IPS-18c (cell line): ENCODE measurements around the gene FMN1.
"Not testable (repeated sequence)": the region's sequence is repeated elsewhere in the genome, so short reads cannot be mapped to it uniquely, and the experiment has no call there.

Source experiments
- H3K4me3 ChIP-seq: 2 replicates; pipeline ENCODE4 v1.7.0; 2013; ENCODE audit warnings: low read depth, mild to moderate bottlenecking, low read length, moderate library complexity; ENCODE audit not compliant: insufficient read depth
- H3K9me3 ChIP-seq: one replicate; pipeline ENCODE4 v1.6.1; 2013; ENCODE audit warnings: mild to moderate bottlenecking, low read length, moderate library complexity; ENCODE audit not compliant: control insufficient read depth, insufficient read depth

FMN1 gene

DNA sequence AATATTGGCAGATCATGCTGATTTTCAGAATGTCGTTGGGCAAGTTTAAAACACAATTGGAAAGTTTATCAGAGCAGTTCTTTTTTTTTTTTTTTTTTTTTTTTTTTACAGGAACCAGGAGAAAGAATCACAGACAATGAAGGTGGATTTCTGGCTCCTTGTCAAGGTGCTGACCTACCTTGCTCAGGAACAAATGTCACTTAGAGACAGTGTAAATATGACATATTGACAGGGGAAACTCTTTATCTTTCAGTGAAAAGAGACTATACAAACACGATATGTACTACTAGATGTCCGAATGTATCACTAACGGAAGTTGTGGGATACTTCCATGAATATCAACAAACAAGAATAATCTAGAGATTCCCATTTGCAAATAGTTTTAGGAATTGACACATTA, 237.3 kb downstream of the FMN1 start:
- Histone ChIP-seq H3K9me3 (no peaks in the 10 kb centered on the region), H3K4me3 (no peak overlapping the region)

DNA sequence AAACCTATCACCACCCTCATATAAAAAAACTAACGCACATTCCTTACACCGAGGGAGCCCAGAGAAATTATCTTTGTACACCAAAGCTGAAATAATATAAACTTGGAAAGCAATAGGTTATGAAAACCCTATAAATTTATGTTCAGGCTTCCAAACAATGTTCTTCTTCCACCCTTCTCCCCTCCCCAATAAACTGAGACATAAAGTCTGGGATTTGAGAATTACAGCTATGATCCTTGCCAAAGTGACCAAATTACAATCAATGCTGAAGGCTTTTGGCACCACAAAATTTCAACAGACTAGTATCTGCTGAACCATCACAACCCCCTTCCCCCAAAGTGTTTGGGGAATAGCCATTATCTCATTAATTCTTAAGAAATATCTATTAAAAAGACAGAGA, 237.8 kb downstream of the FMN1 start:
- H3K4me3 ChIP-seq = no peak overlapping the region
- no peaks in the 10 kb centered on the region for H3K9me3 ChIP-seq

DNA sequence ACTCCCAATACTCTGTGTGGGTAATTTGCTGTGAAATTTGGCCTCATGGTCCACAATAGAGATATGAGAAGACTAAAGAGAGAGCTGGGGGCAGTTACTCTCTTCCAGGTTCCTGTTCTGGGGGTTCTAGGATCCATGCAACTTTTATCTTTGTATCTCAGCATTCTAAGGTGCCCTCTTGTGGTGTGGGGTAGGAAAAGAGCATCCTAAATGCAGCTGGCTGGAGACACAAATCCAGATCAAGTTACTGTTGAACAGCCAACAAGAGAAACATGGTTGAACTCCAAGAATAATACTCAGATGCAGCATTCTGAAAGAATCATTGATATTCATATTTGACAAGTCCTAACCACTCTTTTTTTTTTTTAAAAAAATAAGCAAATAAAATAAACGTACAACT, 238.5 kb downstream of the FMN1 start:
- Histone ChIP-seq H3K4me3 (no peak overlapping the region), H3K9me3 (no peaks in the 10 kb centered on the region)

DNA sequence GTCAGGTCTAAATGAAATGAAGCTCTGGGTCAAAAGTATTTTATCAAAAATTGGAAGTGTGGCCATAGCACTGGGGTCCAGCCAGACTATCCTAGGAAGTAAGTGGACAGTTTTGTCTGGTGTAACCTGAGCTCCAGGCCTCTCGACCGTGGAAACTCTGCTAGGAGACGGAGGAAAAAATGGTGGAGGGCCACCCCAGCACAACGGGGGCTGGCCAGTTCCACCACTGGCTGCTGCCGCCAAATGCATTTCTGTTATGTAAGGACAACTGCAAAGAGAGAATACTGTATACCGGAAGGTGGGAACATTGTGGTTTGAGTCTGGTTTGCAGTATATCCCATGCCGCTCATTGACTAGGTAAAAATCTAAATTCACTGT, 241.0 kb downstream of the FMN1 start:
- Histone ChIP-seq H3K4me3 (no peak overlapping the region; the same call in 1 of the 2 replicates), H3K9me3 (no peaks in the 10 kb centered on the region)

DNA sequence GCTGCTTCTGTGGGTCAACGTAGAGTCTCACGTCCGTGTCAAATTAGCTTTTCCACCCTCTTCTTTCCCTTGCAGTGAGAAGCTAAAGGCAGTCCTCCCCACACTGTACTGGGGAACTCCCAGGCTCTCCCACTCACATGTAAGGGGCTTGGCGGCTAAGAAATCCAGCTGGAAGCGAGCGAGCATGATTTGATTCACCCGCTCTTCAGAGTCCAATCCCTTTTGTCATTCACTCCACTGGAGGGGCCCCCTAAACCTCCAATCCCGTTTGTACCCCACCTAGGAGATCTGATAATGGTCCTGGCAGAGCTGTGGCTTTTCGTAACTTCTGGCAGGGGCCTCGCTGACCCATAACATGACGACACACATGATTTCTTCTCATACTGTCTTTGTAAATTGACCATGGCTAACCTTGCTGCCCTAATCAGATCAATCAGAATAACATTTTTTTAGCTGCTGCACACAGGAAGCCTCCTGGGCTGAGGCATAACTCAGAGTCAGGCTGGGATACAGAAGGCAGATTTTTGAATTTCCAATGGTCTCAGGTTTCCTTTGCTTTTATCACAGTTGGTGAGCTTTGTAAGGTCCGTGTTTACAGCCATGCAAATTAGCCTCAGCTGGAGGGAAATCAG, 241.5 kb downstream of the FMN1 start:
- Histone ChIP-seq H3K9me3 (no peaks in the 10 kb centered on the region), H3K4me3 (no peak overlapping the region; the same call in 1 of the 2 replicates)

DNA sequence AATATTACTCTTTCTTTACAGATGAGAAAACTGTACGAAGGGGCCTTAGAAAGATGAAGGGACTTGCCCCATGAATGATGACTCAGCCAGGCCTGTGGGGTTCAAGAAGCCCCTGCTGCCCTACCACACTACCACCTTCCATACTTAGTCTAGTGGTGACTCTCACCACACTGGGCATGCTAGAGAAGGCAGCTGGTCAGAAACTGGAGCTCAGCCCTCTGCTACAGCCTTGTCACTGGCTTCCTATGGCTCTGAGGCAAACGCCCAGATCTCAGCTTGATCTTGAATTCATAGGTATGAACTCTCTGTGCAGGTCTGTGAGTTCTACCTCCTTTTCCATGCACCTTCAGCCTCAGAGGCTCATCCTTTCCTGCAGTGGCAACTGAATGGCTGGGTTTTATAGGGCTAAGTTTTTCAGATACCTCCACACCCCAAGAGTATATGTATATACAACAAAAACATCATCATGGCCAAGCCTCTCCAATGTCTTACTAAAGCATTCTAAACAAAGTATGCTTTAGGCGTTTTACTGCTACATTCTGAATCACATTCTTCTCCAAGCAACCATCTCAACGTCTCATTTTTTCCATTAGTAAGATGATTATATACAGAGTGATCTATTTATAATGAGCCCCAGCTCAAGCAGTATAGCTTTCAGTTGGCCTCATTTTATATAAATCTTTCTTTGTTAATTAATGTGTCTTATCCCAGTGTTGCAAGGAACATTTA, 242.6 kb downstream of the FMN1 start:
- Histone ChIP-seq H3K4me3 (no peak overlapping the region), H3K9me3 (no peaks in the 10 kb centered on the region)

DNA sequence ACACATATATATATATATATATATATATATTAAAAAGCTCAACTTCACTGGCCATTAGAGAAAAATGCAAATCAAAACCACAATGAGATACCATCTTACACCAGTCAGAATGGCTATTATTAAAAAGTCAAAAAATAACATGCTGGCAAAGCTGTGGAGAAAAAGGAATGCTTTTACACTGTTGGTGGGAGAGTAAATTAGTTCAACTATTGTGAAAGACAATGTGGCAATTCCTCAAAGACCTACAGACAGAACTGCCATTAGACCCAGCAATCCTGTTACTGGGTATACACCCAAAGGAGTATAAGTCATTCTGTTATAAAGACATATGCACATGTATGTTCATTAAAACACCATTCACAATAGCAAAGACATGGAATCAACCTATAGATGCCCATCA, 244.5 kb downstream of the FMN1 start:
- not testable (repeated sequence) for H3K9me3 ChIP-seq, H3K4me3 ChIP-seq

DNA sequence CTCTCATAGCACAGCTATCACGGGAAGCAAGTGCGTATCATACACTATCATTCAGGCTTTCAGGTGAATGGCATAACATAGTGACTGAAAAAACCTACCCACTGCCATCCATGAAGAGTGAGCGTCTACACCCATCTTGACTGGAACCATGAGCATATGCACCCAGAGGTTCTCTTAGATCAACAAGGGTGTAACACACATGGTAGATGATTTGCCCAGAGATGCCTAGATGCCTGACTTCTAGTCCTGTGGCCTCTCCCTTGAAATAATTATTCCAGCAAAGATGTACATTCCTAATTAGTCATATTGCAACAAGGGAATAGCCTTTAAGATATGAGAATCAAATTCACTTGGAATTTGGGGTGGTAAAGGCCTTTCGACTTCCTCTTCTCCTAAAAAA, 248.3 kb downstream of the FMN1 start:
- Histone ChIP-seq H3K9me3 (no peaks in the 10 kb centered on the region), H3K4me3 (no peak overlapping the region)

DNA sequence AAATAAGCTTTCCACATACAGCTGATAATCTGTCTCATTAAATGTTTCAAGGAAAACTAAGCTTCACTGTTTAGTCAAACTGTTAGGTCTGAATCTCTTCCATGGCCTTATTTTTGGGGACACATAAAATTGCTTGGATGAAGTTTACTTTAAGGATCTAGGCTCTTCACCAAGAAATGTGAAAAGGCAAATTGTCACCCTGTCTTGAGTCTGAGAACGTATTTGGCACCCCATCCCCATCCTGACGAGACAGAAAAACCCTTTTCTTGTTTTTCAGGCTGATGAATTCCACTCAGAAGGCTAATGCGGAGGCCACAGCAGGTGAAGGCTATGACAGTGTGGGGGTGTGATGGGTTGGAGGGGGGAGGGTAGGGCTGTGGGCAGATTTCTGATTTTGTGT, 250.1 kb downstream of the FMN1 start:
- no peaks in the 10 kb centered on the region for H3K9me3 ChIP-seq
- no peak overlapping the region for H3K4me3 ChIP-seq

DNA sequence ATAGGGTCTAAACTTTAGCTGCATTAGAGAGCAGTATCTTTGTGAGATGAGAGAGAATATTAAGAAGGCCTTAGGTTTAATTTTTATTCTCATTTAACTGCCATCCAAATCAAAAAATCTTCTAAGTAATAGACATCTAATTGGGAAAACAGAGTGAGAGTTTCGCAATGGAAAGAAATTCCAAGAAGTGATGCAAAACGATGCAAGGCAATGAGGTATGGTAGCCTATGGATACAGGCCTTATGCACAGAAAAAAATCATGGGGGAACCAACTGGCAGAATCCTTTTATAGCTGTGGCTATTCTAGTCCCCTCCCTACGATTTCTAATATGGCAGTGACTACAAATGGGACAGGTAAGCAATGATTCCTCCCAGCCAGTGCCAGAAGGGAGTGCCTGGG, 250.8 kb downstream of the FMN1 start:
- H3K9me3 ChIP-seq = no peaks in the 10 kb centered on the region
- no peak overlapping the region for H3K4me3 ChIP-seq

DNA sequence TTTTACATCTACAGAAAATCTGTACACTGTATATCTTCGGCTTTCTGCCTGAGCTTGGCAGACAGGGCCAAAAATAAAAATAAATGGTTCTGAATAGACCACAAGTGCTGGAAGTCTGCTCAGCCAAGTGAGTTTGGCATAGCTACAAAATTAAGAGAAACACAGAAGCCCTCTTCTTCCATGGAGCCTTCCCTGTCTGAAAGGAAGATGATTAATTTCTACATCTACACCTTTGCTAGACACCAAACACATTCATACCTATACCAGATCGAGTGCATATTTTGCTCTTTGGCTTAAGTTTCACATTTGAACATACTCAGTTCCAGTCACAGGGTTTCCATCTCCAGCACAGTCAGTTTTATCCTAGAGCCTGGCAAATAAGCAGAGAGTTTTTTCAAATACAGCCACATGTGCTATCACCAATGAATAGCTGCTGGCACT, 252.1 kb downstream of the FMN1 start:
- H3K4me3 ChIP-seq = no peak overlapping the region
- no peaks in the 10 kb centered on the region for H3K9me3 ChIP-seq

DNA sequence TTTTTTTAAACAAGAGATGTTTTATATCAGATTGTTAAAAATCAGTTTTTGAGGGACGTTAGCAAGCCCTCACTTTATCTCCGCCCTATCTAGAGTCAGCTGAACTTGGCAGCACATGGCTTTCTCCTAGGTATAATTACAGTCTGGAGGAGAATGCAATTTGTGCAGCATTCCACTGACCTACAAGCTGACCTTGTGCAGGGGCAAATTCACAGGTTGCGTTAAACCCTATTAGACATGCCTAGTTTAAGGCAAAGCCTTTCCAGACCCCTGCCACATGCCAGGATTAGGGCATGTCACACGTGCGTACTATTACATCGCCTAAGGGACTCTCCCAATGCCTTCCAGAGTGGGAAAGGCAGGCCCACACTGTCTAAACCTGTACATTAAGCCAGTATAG, 252.7 kb downstream of the FMN1 start:
- Histone ChIP-seq H3K9me3 (no peaks in the 10 kb centered on the region), H3K4me3 (no peak overlapping the region)

DNA sequence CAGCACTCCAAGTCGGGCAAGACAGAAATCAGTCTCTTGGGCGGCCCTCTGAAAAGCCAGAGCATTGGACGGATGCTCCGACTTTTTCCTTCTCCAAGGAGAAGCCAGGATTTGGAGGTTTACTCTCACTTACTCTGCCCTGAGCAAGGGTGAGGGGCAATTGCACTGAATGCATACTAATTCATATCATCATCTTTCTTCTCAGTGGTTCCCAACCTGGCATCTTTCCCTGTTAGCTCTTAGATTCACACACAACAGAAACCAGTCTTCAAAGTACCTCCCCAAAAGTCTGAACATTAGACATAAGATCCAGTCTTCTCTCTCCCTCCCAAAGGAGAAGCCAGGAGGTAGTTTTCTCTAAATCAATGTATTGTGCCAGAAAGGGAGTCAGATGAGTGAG, 257.5 kb downstream of the FMN1 start:
- no peaks in the 10 kb centered on the region for H3K9me3 ChIP-seq

DNA sequence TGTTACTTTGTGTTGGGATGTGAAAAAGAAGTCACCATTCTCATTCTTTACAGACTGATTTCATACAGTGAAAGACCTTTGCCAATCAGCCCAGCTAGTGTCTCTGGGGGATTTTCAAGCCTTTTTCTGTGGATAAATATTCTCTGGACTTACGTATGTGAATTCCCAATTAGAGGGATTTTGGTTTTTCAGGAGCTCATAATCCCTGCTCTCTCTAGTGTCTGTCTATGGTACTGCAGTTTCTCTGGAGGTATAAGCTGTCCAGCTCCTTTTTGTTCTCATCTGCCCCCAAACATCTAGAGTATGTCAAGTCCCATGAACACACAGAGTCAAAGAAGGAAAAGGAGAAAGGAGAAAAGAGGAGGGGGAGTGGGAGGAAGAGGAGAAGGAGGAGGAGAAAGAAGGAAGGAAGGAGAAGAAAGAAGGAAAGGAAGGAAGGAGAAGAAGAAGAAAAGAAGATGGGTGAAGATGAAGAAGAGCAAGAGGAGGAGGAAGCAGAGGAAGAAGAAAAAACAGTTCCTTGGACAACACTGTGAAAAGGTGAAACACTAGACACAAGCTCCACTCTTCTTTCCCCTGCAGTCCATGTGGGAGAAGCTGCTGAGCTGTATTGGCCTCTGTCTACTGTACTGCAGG, 258.1 kb downstream of the FMN1 start:
- Histone ChIP-seq H3K9me3 (no peaks in the 10 kb centered on the region), H3K4me3 (no peak overlapping the region)

More for the DNA sequence above, 257.5 kb downstream of the FMN1 start:
- no peak overlapping the region for H3K4me3 ChIP-seq

DNA sequence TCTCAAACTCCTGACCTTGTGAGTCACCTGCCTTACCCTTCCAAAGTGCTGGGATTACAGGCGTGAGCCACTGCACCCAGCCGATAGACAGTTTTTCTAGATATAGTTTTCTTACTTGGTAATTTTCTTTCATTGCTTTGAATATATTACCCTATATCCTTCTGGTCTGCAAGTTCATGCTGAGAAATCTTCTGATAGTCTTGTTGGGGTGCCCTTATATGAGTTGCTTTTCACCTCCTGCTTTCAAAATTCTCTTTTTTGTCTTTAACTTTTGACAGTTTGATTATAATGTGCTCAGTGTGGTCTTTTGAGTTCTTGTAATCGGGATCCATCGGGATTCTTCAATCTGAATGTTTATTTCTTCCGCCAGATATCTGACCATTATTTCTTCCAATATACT, 259.4 kb downstream of the FMN1 start:
- Histone ChIP-seq H3K4me3 (no peak overlapping the region), H3K9me3 (no peaks in the 10 kb centered on the region)

DNA sequence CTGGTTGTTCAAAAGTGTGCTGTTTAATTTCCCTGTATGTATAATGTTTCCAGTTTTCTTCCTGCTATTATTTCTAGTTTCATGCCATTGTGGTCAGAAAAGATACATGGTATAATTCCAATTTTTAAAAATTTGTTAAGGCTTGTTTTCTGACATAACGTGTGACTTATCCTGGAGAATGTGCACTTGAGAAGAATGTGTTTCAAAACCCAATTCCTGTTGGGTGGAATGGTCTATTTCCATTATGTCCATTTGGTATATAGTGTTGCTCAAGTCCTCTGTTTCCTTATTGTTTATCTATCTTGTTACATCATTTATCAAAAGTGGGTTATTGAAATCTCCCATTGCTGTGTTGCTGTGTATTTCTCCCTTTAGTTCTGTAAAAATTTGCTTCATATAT, 261.3 kb downstream of the FMN1 start:
- no peaks in the 10 kb centered on the region for H3K9me3 ChIP-seq
- no peak overlapping the region for H3K4me3 ChIP-seq

DNA sequence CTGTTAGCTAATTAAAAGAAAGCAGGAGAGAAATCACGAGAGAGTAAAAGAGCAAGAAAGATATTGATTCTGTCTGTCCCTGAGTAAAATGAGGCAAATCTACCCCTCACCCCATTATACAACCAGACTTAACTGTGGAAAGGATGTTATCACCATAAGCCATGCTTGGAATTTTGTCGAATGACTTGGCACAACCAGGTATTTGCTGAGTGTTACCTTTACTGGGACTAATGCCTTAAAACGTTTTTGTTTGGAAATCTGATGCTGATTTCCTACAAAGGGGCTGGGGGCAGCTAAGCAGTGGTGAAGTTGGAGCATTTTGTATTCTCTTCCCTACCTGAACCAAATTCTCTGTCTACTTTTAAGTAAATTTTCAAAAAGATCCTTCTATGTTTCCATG, 265.6 kb downstream of the FMN1 start:
- H3K9me3 ChIP-seq = no peaks in the 10 kb centered on the region
- H3K4me3 ChIP-seq = no peak overlapping the region

DNA sequence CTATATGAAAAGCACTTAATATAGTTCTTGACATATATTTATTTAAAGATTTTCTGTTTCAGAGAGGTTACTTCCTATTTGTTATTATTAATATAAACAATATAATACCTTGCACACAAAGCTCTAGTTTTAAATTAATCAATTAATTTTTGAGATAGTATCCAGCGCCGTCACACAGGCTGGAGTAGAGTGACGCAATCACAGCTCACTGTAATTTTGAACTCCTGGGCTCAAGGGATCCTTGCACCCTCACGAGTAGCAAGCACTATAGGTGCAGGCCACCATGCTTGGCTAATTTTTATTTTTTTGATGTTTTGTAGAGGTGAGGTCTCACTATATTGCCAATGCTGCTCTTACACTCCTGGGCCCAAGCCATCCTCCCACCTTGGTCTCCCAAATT, 267.4 kb downstream of the FMN1 start:
- H3K4me3 ChIP-seq = no peak overlapping the region
- no peaks in the 10 kb centered on the region for H3K9me3 ChIP-seq
